Activated T-cell treated with anti-CD3 and anti-CD28 coated beads, Interleukin-2, amount 50 U/mL, for 48 hours (primary cell): ENCODE results near the gene PCP4.

Experiments
- DNase-seq, 2 experiments: peaks; one replicate each; pipeline ENCODE4 v3.0.0-alpha.2; 2020

The PCP4 gene

GRCh38 chr21:39867198-39867650 is at the start of gene PCP4:
TSS of gene PCP4 (plus strand) at chr21:39867438. CDS start at chr21:39867502, 64 bp downstream.
- peak; percentile 53 to 66 for DNase-seq

- DNase-seq, result no peak
Measured at GRCh38 chr21:39818557-39818956, 48.7 kb upstream of the PCP4 start.

- no peak for DNase-seq
Measured at GRCh38 chr21:39822042-39822441, 45.2 kb upstream of the PCP4 start.

- no peak for DNase-seq
Measured at GRCh38 chr21:39825250-39825649, 42.0 kb upstream of the PCP4 start.

- DNase-seq, result no peak
Measured at GRCh38 chr21:39834543-39834942, 32.7 kb upstream of the PCP4 start.

- no peak for DNase-seq
Measured at GRCh38 chr21:39837861-39838359, 29.3 kb upstream of the PCP4 start.

- no peak for DNase-seq
Measured at GRCh38 chr21:39840373-39841097, 26.7 kb upstream of the PCP4 start.

GRCh38 chr21:39842741-39843459 is 24.3 kb upstream of the PCP4 start:
- DNase-seq, result no peak

- DNase-seq, result no peak
Measured at GRCh38 chr21:39843483-39843882, 23.8 kb upstream of the PCP4 start.

GRCh38 chr21:39843916-39844315 is 23.3 kb upstream of the PCP4 start:
- DNase-seq, result no peak

GRCh38 chr21:39845571-39846130 is 21.6 kb upstream of the PCP4 start:
- DNase-seq, result no peak

GRCh38 chr21:39847877-39848276 is 19.4 kb upstream of the PCP4 start:
- DNase-seq, result no peak

GRCh38 chr21:39849014-39849655 is 18.1 kb upstream of the PCP4 start:
- DNase-seq, result no peak

- no peak for DNase-seq
Measured at GRCh38 chr21:39850333-39850732, 16.9 kb upstream of the PCP4 start.

- DNase-seq, result no peak
Measured at GRCh38 chr21:39851002-39851618, 16.1 kb upstream of the PCP4 start.

GRCh38 chr21:39852021-39852721 is 15.1 kb upstream of the PCP4 start:
- no peak for DNase-seq

- DNase-seq, result no peak
Measured at GRCh38 chr21:39852726-39853500, 14.3 kb upstream of the PCP4 start.

- no peak for DNase-seq
Measured at GRCh38 chr21:39854572-39854971, 12.7 kb upstream of the PCP4 start.

GRCh38 chr21:39855595-39855994 is 11.6 kb upstream of the PCP4 start:
- no peak for DNase-seq

GRCh38 chr21:39860600-39860999 is 6.6 kb upstream of the PCP4 start:
- DNase-seq, result no peak

- DNase-seq, result no peak
Measured at GRCh38 chr21:39863111-39863510, 4.1 kb upstream of the PCP4 start.
